ENCODE data around the gene TNK2. TPM values are rescaled to one million over a fixed set of nuclear protein-coding genes. Genes with fewer than 3 reads are reported as not detected.
A peak's percentile ranks its signal among the peaks of the same experiment; 100 is the strongest.

Gene TNK2
- total and polyA plus RNA-seq, 12 donors, result 3.4 to 161 (median 24.7) TPM

GRCh38 chr3:195897081-195897852, 11.1 kb downstream of the TNK2 start:
- intact Hi-C loops (cut with DNase I), result no loop called here
- peak in 6 of 7 donors; percentile 62 to 88 (median 74) for DNase-seq
- 50 to 56% (median 52%) methylated on average over 10 of the region's 10 CpGs for WGBS, 4 donors
- Histone ChIP-seq H3K4me3 (peak overlapping the region in 1 of 4 donors; percentile 72), H3K36me3 (replicated peaks in 1 of 2) (no peaks in the 10 kb centered on the region), H3K4me1 (replicated peaks in 1 of 2) (peaks cover 24 to 51% of the 10 kb centered on the region in 2 donors), H3K9me3 (replicated peaks in 1 of 3) (no peaks in the 10 kb centered on the region), H3K27me3 (no peaks in the 10 kb centered on the region), H3K27ac (peak overlapping the region; percentile 7 to 91 (median 83))
- TF ChIP-seq POLR2A (IDR thresholded peaks at IDR 0.05) (no peak), CTCF (IDR thresholded peaks at IDR 0.05) (no peak)

GRCh38 chr3:195896361-195897080, 11.8 kb downstream of the TNK2 start:
- WGBS, 4 donors, result 6 to 12% (median 9%) methylated on average over 9 to 16 of the region's 16 CpGs
- Histone ChIP-seq H3K9me3 (replicated peaks in 1 of 3) (no peaks in the 10 kb centered on the region), H3K27ac (peak overlapping the region; percentile 62 to 91 (median 83)), H3K4me3 (peak overlapping the region in 1 of 4 donors; percentile 72), H3K36me3 (replicated peaks in 1 of 2) (no peaks in the 10 kb centered on the region), H3K27me3 (no peaks in the 10 kb centered on the region), H3K4me1 (replicated peaks in 1 of 2) (peaks cover 24 to 46% of the 10 kb centered on the region in 2 donors)
- intact Hi-C loops (cut with DNase I), result no loop called here
- DNase-seq, result peak; percentile 60 to 88 (median 78)
- TF ChIP-seq POLR2A (IDR thresholded peaks at IDR 0.05) (peak in 1 of 2 donors; percentile 42), CTCF (IDR thresholded peaks at IDR 0.05) (peak in 1 of 6 experiments; percentile 6)

- H3K27me3 ChIP-seq, result no peaks in the 10 kb centered on the region
These were observed 12.4 kb downstream of the TNK2 start for GRCh38 chr3:195895861-195896360.

More at GRCh38 chr3:195895861-195896360, 12.4 kb downstream of the TNK2 start:
- DNase-seq, result peak; percentile 60 to 86 (median 74)
- peak overlapping the region in 1 of 4 donors; percentile 72 for H3K4me3 ChIP-seq
- no peaks in the 10 kb centered on the region for H3K9me3 ChIP-seq (replicated peaks in 1 of 3)
- intact Hi-C loops (cut with DNase I), result loop anchor here in 1 of 2 donors (2.0 kb wide), 1 partner anchor 33 kb away; no protein-coding TSS in a partner anchor
- H3K36me3 ChIP-seq (replicated peaks in 1 of 2), result no peaks in the 10 kb centered on the region
- peaks cover 24 to 46% of the 10 kb centered on the region in 2 donors for H3K4me1 ChIP-seq (replicated peaks in 1 of 2)
- peak overlapping the region; percentile 62 to 91 (median 83) for H3K27ac ChIP-seq
- peak in 1 of 2 donors; percentile 26 for TF ChIP-seq POLR2A (IDR thresholded peaks at IDR 0.05)
- no peak for TF ChIP-seq CTCF (IDR thresholded peaks at IDR 0.05)
- 0 to 2% (median 0%) methylated on average over 2 to 47 of the region's 47 CpGs for WGBS, 4 donors

Data from adrenal gland (tissue), 12 donors.